NB4 (cell line): ENCODE results near the gene CLDN7.

ENCODE experiments used
- MYC ChIP-seq: IDR thresholded peaks from 2 replicates; pipeline ENCODE4 v1.6.1; 2011; ENCODE audit warnings: low read depth, low read length
- POLR2A ChIP-seq: IDR thresholded peaks from 2 replicates; pipeline ENCODE4 v1.6.1; 2011; ENCODE audit warnings: mild to moderate bottlenecking; ENCODE audit not compliant: insufficient read length; ENCODE audit errors: extremely low read depth
- TF ChIP-seq, protein P1 (sequence below): IDR thresholded peaks from one replicate; pipeline ENCODE4 v1.5.1; 2012; ENCODE audit warnings: low read depth, low read length
- TF ChIP-seq, protein P2 (sequence below): IDR thresholded peaks from 2 replicates; pipeline ENCODE4 v1.6.1; 2011; ENCODE audit warnings: low read depth, low read length

GRCh38 chr17:7236808-7237207, 25.5 kb downstream of the CLDN7 start:
- TF ChIP-seq, protein P1, sequence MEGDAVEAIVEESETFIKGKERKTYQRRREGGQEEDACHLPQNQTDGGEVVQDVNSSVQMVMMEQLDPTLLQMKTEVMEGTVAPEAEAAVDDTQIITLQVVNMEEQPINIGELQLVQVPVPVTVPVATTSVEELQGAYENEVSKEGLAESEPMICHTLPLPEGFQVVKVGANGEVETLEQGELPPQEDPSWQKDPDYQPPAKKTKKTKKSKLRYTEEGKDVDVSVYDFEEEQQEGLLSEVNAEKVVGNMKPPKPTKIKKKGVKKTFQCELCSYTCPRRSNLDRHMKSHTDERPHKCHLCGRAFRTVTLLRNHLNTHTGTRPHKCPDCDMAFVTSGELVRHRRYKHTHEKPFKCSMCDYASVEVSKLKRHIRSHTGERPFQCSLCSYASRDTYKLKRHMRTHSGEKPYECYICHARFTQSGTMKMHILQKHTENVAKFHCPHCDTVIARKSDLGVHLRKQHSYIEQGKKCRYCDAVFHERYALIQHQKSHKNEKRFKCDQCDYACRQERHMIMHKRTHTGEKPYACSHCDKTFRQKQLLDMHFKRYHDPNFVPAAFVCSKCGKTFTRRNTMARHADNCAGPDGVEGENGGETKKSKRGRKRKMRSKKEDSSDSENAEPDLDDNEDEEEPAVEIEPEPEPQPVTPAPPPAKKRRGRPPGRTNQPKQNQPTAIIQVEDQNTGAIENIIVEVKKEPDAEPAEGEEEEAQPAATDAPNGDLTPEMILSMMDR, result no peak
- TF ChIP-seq MYC (no peak), POLR2A (no peak)
- TF ChIP-seq, protein P2, sequence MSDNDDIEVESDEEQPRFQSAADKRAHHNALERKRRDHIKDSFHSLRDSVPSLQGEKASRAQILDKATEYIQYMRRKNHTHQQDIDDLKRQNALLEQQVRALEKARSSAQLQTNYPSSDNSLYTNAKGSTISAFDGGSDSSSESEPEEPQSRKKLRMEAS, result no peak
